K562 (cell line): ENCODE data around the gene KHSRP.
A peak's percentile ranks its signal among the peaks of the same experiment; 100 is the strongest.

Experiments used
- CTCF ChIP-seq, 3 experiments: IDR thresholded peaks in 2 of 3; conservative IDR thresholded peaks in 1 of 3; 2 replicates each; pipeline ENCODE4 v1.5.1; 2011 to 2012; ENCODE audit warnings: low read length in 3 of 3, mild to moderate bottlenecking in 3 of 3, control low read depth in 2 of 3, improper control_type of control experiment in 1 of 3, inconsistent platforms in 1 of 3, low read depth in 1 of 3, mixed read lengths in 1 of 3, moderate library complexity in 1 of 3; ENCODE audit not compliant: insufficient read depth in 2 of 3
- FOXJ3 ChIP-seq: sonication (generic); formaldehyde crosslinking; IDR thresholded peaks from 2 replicates; pipeline ENCODE4 v1.4.0; 2020; ENCODE audit warnings: mild to moderate bottlenecking, missing genetic modification reagents
- HIVEP1 ChIP-seq: fragments of 250-450 bp; sonication (Bioruptor Pico); IDR thresholded peaks from 2 replicates; pipeline ENCODE4 v1.4.0; 2020; ENCODE audit warnings: mild to moderate bottlenecking
- JUND ChIP-seq, 2 experiments: IDR thresholded peaks; 2 replicates in 1 of 2; 3 replicates in 1 of 2; pipeline ENCODE4 v1.6.1; 2011; ENCODE audit warnings: borderline replicate concordance in 2 of 2, low read depth in 2 of 2, low read length in 2 of 2, improper control_type of control experiment in 1 of 2, missing biosample characterization in 1 of 2, missing genetic modification characterization in 1 of 2, missing genetic modification reagents in 1 of 2
- KLF1 ChIP-seq: fragments of 450-650 bp; IDR thresholded peaks from 2 replicates; pipeline ENCODE4 v1.6.1; 2016; ENCODE audit warnings: missing genetic modification characterization, missing compliant biosample characterization
- MAX ChIP-seq: sonication (generic); formaldehyde crosslinking; IDR thresholded peaks from 2 replicates; pipeline ENCODE4 v1.9.0; 2022; ENCODE audit warnings: mild to moderate bottlenecking, missing genetic modification reagents
- POLR2AphosphoS5 ChIP-seq: IDR thresholded peaks from 2 replicates; pipeline ENCODE4 v1.6.1; 2011; ENCODE audit warnings: mild to moderate bottlenecking, low read depth, low read length, moderate library complexity; ENCODE audit not compliant: control insufficient read depth, insufficient read depth
- RNF2 ChIP-seq: sonication (generic); IDR thresholded peaks from 2 replicates; pipeline ENCODE4 v1.6.1; 2016
- TARDBP ChIP-seq: fragments of 450-650 bp; IDR thresholded peaks from 2 replicates; pipeline ENCODE4 v1.6.1; 2016
- ZNF175 ChIP-seq: fragments of 200-800 bp; sonication (Bioruptor generic); IDR thresholded peaks from 2 replicates; pipeline ENCODE4 v1.6.1; 2016; ENCODE audit warnings: low read depth, mild to moderate bottlenecking, missing genetic modification characterization, missing compliant biosample characterization
- ZNF408 ChIP-seq: fragments of 250-450 bp; sonication (Bioruptor Pico); IDR thresholded peaks from 2 replicates; pipeline ENCODE4 v1.4.0; 2020; ENCODE audit warnings: low read depth, mild to moderate bottlenecking, moderate library complexity

GRCh38 chr19:6373096-6373812, 51.4 kb downstream of the KHSRP start:
- TF ChIP-seq POLR2AphosphoS5 (0 out of 2 replicates have a peak, but pooled peaks have one; percentile 11), ZNF408 (no peak), CTCF (IDR thresholded peaks at IDR 0.05 in 2 of 3, conservative IDR thresholded peaks at IDR 0.05 in 1 of 3; ENCODE audit: insufficient read depth in 2 of 3, low read depth in 1 of 3, low read length in 3 of 3) (no peak), KLF1 (tag) (no peak), HIVEP1 (no peak), MAX (no peak), FOXJ3 (CRISPR knock-in tag) (no peak), TARDBP (no peak), RNF2 (no peak), ZNF175 (no peak), JUND (IDR thresholded peaks at IDR 0.05; ENCODE audit: borderline replicate concordance, low read depth, low read length) (no peak), JUND (tag; IDR thresholded peaks at IDR 0.05; ENCODE audit: borderline replicate concordance, low read depth, low read length) (no peak)
